ENCODE results near the gene PLEKHA7.

GRCh38 chr11:16899708-16900303 lies 114.4 kb downstream of the PLEKHA7 start:
- no peak for TF ChIP-seq CTCF (IDR thresholded peaks at IDR 0.05 in 2 of 3, conservative IDR thresholded peaks at IDR 0.05 in 1 of 3; ENCODE audit: borderline replicate concordance in 1 of 3, insufficient read depth in 1 of 3, low read depth in 2 of 3, low read length in 2 of 3)
- TF ChIP-seq EZH2 (IDR thresholded peaks at IDR 0.05), result no peak
- TF ChIP-seq POLR2A (IDR thresholded peaks at IDR 0.05; ENCODE audit: borderline replicate concordance, extremely low read depth, insufficient read depth, insufficient read length), result no peak
- no peak for TF ChIP-seq TCF7L2 (IDR thresholded peaks at IDR 0.05; ENCODE audit: borderline replicate concordance, extremely low read depth, insufficient read depth, insufficient read length)
- no peak for TF ChIP-seq POLR2AphosphoS5 (IDR thresholded peaks at IDR 0.05; ENCODE audit: low read depth, low read length)
- no peak for TF ChIP-seq CEBPB (IDR thresholded peaks at IDR 0.05; ENCODE audit: low read depth)
- TF ChIP-seq ZBTB33 (IDR thresholded peaks at IDR 0.05; ENCODE audit: extremely low read depth, insufficient replicate concordance, low read length), result no peak
- TF ChIP-seq FOSL1 (IDR thresholded peaks at IDR 0.05; ENCODE audit: low read depth), result no peak
- no peak for TF ChIP-seq SP1 (IDR thresholded peaks at IDR 0.05; ENCODE audit: low read depth)
- no peak for TF ChIP-seq ZFX (IDR thresholded peaks at IDR 0.05)
- no peak for TF ChIP-seq SIN3A (IDR thresholded peaks at IDR 0.05; ENCODE audit: low read depth)
- TF ChIP-seq MAX (IDR thresholded peaks at IDR 0.05), result no peak
- TF ChIP-seq REST (IDR thresholded peaks at IDR 0.05; ENCODE audit: low read depth), result no peak
